Measurements from ENCODE around the gene ADCYAP1R1. TPM values are rescaled to one million over a fixed set of nuclear protein-coding genes. Genes with fewer than 3 reads are reported as not detected.

The ADCYAP1R1 gene
- total RNA-seq, 4 donors from 2014 or later = 0.27 to 1.4 (median 0.59) TPM

- no peak for TF ChIP-seq POLR2A (IDR thresholded peaks at IDR 0.05)
- no peak for TF ChIP-seq CTCF (IDR thresholded peaks at IDR 0.05)
- DNase-seq = peak in 2 of 3 donors; percentile 31 to 34
- Histone ChIP-seq H3K27me3 (no peaks in the 10 kb centered on the region), H3K4me1 (no peaks in the 10 kb centered on the region), H3K4me3 (no peak overlapping the region), H3K27ac (no peak overlapping the region), H3K9me3 (no peaks in the 10 kb centered on the region), H3K36me3 (no peaks in the 10 kb centered on the region)
Observed at GRCh38 chr7:31106303-31107105, 54.4 kb downstream of the ADCYAP1R1 start.

DNA sequence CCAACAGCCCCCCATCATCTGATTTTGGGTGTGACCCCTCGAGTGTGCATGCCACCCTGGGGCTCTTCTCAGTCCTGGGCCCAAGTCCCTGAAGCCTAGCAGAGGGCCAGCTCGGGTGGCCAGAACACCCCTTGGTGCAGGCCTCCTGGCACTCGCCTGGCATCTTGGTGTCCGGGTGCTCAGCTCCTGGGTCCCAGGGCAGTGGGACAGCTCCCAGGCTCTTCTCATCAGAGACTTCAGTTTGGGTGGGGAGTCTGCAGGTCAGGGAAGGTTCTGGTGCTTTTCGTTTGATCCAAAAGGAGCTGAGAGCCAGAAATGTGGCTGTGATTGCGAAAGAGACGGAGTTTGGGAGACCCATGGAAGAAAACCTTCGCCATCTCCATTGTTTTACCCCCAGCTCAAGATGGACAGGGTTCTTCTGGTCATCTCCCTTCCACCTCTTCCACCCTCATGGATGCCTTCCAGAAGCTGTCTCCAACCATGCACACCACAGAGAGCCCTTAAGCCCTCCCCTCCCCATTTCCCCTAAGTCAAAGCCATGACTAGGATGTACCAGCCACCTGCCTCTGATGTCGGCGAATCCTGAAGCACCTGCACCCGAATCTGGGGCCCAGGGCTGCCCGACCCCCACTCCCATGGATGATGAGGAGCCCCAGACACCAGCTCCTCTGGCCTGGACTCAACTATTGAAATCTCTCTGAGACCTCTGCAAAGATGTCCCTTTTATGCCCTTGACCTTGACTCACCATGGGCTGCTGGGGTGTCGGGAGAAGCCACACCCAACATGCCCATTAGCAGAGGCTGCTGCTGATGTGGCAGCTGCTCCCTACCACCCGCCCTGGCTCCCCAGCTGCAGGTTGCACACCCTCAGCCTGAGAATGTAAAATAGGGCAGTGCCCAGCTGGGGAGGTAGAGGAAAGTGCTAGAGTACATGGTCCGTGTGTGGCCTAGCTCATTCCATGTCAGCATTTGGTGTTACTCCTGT is 55.3 kb downstream of the ADCYAP1R1 start:
- Histone ChIP-seq H3K4me3 (no peak overlapping the region), H3K4me1 (no peaks in the 10 kb centered on the region), H3K36me3 (no peaks in the 10 kb centered on the region), H3K9me3 (no peaks in the 10 kb centered on the region), H3K27ac (no peak overlapping the region), H3K27me3 (no peaks in the 10 kb centered on the region)
- peak in 2 of 3 donors; percentile 11 to 35 for DNase-seq
- no peak for TF ChIP-seq CTCF (IDR thresholded peaks at IDR 0.05)
- TF ChIP-seq POLR2A (IDR thresholded peaks at IDR 0.05) = no peak

GRCh38 chr7:31108097-31108657 is 56.1 kb downstream of the ADCYAP1R1 start:
- DNase-seq = peak in 2 of 3 donors; percentile 13 to 27

GRCh38 chr7:31109751-31110150 is 57.6 kb downstream of the ADCYAP1R1 start:
- no peak for TF ChIP-seq CTCF (IDR thresholded peaks at IDR 0.05)
- TF ChIP-seq POLR2A (IDR thresholded peaks at IDR 0.05) = no peak
- no peaks in the 10 kb centered on the region for H3K27me3 ChIP-seq
- H3K4me3 ChIP-seq = no peak overlapping the region
- no peaks in the 10 kb centered on the region for H3K4me1 ChIP-seq
- DNase-seq = peak in 1 of 3 donors; percentile 5
- no peaks in the 10 kb centered on the region for H3K36me3 ChIP-seq
- H3K9me3 ChIP-seq = no peaks in the 10 kb centered on the region
- H3K27ac ChIP-seq = no peak overlapping the region

More at GRCh38 chr7:31108097-31108657, 56.1 kb downstream of the ADCYAP1R1 start:
- no peak overlapping the region for H3K4me3 ChIP-seq
- TF ChIP-seq POLR2A (IDR thresholded peaks at IDR 0.05) = no peak
- TF ChIP-seq CTCF (IDR thresholded peaks at IDR 0.05) = no peak
- no peak overlapping the region for H3K27ac ChIP-seq
- no peaks in the 10 kb centered on the region for H3K27me3 ChIP-seq
- H3K9me3 ChIP-seq = no peaks in the 10 kb centered on the region
- no peaks in the 10 kb centered on the region for H3K4me1 ChIP-seq
- no peaks in the 10 kb centered on the region for H3K36me3 ChIP-seq

DNA sequence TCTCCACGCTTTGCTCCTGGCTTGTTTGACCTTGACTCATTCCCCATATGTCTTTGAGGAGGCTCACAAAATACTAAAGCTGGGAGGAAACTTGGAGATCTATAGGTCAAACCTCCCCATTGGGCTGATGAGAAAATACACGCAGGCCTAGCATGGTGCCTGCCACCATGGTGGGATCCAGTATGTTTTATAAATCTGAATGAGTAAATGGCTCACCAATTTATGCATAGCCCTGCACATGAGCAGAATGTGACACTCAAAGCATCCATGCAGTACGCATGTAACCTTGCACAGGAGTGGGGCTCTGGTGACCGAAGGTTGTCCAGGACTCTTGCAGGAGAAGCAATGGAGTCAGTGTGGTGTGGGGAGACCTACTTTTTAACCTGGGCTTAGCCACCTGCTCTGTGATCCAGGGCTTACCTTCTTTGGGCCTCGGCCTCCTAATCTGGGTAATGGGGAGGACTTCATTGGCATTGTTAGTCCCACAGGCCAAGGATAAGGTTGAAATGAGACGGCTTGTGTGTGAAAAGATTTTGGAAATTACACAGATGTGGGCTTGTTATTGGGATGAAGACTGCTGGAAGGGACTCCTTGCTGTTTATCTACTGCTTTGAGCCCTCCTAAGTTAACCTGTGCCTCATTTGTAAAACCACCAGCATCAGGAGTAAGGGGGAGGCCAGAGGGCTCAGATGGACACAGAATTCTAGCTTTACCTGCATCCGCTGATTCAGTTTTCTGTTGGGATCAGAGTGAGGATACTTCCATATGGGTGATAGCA is 58.4 kb downstream of the ADCYAP1R1 start:
- H3K4me3 ChIP-seq = no peak overlapping the region
- no peak overlapping the region for H3K27ac ChIP-seq
- no peaks in the 10 kb centered on the region for H3K27me3 ChIP-seq
- DNase-seq = peak in 2 of 3 donors; percentile 7 to 17
- H3K4me1 ChIP-seq = no peaks in the 10 kb centered on the region
- H3K36me3 ChIP-seq = no peaks in the 10 kb centered on the region
- no peaks in the 10 kb centered on the region for H3K9me3 ChIP-seq
- TF ChIP-seq CTCF (IDR thresholded peaks at IDR 0.05) = no peak
- TF ChIP-seq POLR2A (IDR thresholded peaks at IDR 0.05) = no peak

Measured in Peyer's patch (tissue), 4 donors.